Measurements from ENCODE around the gene TBL1XR1.
"Not testable (repeated sequence)": the region's sequence is repeated elsewhere in the genome, so short reads cannot be mapped to it uniquely, and the experiment has no call there.

The TBL1XR1 gene

DNA sequence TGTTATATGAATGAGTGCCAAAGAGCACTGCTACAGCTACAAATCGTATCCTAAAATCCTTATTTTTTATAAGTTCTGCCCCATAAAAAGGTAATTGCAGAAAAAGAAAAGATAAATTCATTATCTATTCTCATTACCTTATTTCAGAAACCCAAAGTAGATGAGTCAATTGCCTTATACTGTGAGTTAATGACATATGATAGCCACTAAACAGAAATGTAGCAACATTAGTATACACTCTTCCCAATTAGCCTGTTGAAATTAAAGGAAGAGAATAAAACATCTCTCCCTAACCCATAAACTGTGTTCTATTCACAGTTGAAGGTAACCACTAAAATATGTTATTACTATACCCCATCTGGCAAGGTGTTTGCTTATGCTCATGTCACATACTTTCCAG lies 11.0 kb downstream of the TBL1XR1 start:
- TF ChIP-seq, protein P1, sequence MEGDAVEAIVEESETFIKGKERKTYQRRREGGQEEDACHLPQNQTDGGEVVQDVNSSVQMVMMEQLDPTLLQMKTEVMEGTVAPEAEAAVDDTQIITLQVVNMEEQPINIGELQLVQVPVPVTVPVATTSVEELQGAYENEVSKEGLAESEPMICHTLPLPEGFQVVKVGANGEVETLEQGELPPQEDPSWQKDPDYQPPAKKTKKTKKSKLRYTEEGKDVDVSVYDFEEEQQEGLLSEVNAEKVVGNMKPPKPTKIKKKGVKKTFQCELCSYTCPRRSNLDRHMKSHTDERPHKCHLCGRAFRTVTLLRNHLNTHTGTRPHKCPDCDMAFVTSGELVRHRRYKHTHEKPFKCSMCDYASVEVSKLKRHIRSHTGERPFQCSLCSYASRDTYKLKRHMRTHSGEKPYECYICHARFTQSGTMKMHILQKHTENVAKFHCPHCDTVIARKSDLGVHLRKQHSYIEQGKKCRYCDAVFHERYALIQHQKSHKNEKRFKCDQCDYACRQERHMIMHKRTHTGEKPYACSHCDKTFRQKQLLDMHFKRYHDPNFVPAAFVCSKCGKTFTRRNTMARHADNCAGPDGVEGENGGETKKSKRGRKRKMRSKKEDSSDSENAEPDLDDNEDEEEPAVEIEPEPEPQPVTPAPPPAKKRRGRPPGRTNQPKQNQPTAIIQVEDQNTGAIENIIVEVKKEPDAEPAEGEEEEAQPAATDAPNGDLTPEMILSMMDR (IDR thresholded peaks at IDR 0.05; ENCODE audit: low read depth, low read length, missing control alignments) = no peak
- H3K4me3 ChIP-seq (ENCODE audit: low read depth, low read length) = no peak overlapping the region
- in situ Hi-C loops (cut with HindIII; ENCODE audit: low sequenced_read_pairs) = loop anchor here (25.0 kb wide), 1 partner anchor 1151 kb away; no protein-coding TSS in a partner anchor
- DNase-seq (ENCODE audit: low read depth) = no peak

DNA sequence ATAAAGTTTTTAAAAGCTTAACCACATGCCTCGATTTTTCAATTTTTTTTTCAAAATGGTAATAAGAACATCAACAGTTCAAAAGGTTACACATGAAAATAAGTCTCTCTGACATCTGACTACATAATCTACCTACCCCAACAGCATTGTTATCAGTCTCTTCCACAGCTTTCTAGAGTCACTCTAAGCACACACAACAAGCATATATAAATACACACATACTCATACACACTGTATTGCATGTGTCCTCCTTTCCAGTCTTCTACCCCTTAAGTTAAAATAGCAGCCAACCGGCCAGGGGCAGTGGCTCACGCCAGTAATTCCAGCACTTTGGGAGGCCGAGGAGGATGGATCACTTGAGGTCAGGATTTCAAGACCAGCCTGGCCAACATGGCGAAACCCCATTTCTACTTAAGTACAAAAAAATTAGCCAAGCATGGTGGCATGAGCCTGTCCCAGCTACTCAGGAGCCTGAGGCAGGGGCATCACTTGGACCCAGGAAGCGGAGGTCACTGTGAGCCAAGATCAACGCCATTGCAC lies 12.2 kb downstream of the TBL1XR1 start:
- in situ Hi-C loops (cut with HindIII; ENCODE audit: low sequenced_read_pairs) = loop anchor here (25.0 kb wide), 1 partner anchor 1152 kb away; no protein-coding TSS in a partner anchor
- no peak overlapping the region for H3K4me3 ChIP-seq (ENCODE audit: low read depth, low read length)
- no peak for DNase-seq (ENCODE audit: low read depth)
- TF ChIP-seq, protein P1 (IDR thresholded peaks at IDR 0.05; ENCODE audit: low read depth, low read length, missing control alignments) = no peak

DNA sequence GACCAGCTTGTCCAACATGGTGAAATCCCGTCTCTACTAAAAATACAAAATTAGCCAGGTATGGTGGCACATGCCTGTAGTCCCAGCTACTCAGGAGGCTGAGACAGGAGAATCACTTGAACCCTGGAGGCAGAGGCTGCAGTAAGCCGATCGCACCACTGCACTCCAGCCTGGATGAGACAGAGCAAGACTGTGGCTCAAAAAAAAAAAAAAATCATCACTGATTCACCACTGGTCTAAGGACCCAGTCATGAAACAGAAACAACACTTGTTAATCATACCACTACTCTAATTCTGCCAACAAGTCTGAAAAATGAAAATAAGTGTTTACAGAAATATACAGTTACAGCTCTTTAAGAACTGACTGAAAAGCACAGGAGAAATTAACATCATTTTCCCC lies 12.7 kb downstream of the TBL1XR1 start:
- in situ Hi-C loops (cut with HindIII; ENCODE audit: low sequenced_read_pairs) = loop anchor here (25.0 kb wide), 1 partner anchor 1153 kb away; no protein-coding TSS in a partner anchor
- not testable (repeated sequence) for DNase-seq (ENCODE audit: low read depth); H3K4me3 ChIP-seq (ENCODE audit: low read depth, low read length)

DNA sequence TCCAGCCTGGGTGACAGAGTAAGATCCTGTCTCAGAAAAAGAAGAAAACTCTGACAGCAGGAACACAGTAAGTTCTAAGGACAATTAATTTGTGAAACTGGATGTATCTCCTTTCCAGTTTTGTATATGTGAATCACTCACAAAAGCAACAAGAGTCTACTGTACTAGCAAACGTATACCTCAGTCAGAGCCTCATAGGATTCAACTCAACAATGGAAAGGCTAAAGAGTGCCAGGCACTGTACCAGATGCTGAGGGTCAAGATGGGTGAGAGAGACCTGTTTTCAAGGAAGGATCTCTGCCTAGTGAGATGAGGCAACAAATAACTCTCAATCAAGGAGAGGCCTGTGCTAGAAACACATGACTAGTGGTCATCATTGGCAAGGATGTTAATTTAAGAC lies 14.9 kb downstream of the TBL1XR1 start:
- in situ Hi-C loops (cut with HindIII; ENCODE audit: low sequenced_read_pairs) = loop anchor here (25.0 kb wide), 1 partner anchor 1155 kb away; no protein-coding TSS in a partner anchor
- TF ChIP-seq, protein P1 (IDR thresholded peaks at IDR 0.05; ENCODE audit: low read depth, low read length, missing control alignments) = no peak
- no peak overlapping the region for H3K4me3 ChIP-seq (ENCODE audit: low read depth, low read length)
- no peak for DNase-seq (ENCODE audit: low read depth)

DNA sequence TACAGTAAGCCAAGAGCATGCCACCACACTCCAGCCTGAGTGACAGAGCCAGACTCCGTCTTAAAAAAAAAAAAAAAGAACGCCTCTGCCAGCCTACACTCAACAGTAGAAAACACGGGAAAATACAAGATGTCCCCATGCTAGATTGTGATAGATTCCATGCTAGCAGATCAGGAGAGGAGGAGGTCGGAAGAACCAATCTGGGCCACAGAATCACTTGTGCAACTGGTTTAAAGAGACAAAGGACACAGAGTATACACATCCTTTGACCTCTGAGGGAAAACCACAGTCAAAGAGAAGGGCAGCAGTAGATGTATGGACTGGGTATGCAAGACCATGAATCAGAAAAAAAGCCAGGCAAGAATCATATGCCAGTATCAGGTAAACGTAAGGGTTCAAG lies 15.9 kb downstream of the TBL1XR1 start:
- TF ChIP-seq, protein P1 (IDR thresholded peaks at IDR 0.05; ENCODE audit: low read depth, low read length, missing control alignments) = no peak
- in situ Hi-C loops (cut with HindIII; ENCODE audit: low sequenced_read_pairs) = loop anchor here (25.0 kb wide), 1 partner anchor 1156 kb away; no protein-coding TSS in a partner anchor
- no peak overlapping the region for H3K4me3 ChIP-seq (ENCODE audit: low read depth, low read length)
- DNase-seq (ENCODE audit: low read depth) = no peak

DNA sequence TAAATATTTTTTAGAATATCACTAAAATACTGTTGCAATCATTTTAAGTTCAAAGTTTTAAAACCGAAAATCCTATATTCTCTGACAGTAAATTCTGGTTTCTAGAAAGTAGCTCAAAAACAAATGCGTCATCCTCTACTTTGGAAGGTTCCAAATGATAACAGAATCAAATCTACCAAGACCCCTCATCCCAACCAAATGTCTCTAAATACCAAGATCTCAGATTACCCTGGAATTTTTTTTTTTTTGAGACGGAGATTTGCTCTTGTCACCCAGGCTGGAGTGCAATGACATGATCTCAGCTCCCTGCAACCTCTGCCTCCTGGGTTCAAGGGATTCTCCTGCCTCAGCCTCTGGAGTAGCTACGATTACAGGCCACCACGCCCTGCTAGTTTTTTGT lies 16.8 kb downstream of the TBL1XR1 start:
- H3K4me3 ChIP-seq (ENCODE audit: low read depth, low read length) = no peak overlapping the region
- TF ChIP-seq, protein P1 (IDR thresholded peaks at IDR 0.05; ENCODE audit: low read depth, low read length, missing control alignments) = no peak
- in situ Hi-C loops (cut with HindIII; ENCODE audit: low sequenced_read_pairs) = loop anchor here (25.0 kb wide), 1 partner anchor 1157 kb away; no protein-coding TSS in a partner anchor
- DNase-seq (ENCODE audit: low read depth) = no peak

DNA sequence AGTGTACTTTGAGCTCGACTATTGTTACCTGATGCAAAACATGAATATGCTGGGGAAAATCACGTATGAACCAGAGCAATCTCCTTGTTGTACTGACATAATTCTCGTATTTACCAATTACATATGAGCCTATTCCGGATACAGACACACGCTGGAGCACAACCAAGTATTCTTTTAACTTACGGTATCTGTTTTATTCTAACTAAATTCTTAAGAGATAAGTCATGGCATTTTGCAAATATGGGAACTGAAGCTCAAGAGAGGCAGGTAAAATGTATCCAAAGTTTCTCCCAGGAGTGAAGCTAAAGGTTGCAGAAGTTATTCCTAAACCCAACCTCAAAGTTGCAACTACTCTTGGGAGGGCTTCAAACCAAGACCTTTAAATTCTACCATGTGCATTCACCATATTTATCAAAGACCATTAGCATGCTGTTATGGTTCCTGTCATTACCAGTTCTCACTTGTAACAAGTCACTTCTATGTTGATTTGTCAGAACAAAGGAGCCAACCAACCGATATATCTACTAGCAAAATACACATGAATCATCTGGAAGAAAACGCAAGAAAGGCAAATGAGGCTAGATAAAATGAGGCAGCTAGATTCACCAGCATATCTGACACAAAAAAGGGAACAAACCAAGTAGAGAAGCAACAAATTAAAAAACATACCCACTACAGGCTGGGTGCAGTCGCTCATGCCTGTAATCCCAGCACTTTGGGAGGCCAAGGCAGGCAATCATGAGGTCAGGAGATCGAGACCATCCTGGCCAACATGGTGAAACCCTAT lies 17.8 kb downstream of the TBL1XR1 start:
- in situ Hi-C loops (cut with HindIII; ENCODE audit: low sequenced_read_pairs) = loop anchor here (25.0 kb wide), 1 partner anchor 1158 kb away; no protein-coding TSS in a partner anchor
- H3K4me3 ChIP-seq (ENCODE audit: low read depth, low read length) = no peak overlapping the region
- TF ChIP-seq, protein P1 (IDR thresholded peaks at IDR 0.05; ENCODE audit: low read depth, low read length, missing control alignments) = no peak
- DNase-seq (ENCODE audit: low read depth) = no peak
